Liver (tissue), 3 donors: ENCODE results near the gene VIPR2.

Experiments
- EGR1 ChIP-seq, 2 donors: IDR thresholded peaks; 2 replicates each; pipeline ENCODE4 v1.6.1; 2016 to 2018; ENCODE audit warnings: antibody characterized with exemption in 2 of 2, low read depth in 2 of 2
- FOXA1 ChIP-seq: IDR thresholded peaks from 2 replicates; pipeline ENCODE4 v1.6.1; 2016; ENCODE audit warnings: antibody characterized with exemption
- GABPA ChIP-seq, 2 donors: IDR thresholded peaks in 1 of 2; conservative IDR thresholded peaks in 1 of 2; 2 replicates each; pipeline ENCODE4 v1.6.1; 2016; ENCODE audit warnings: antibody characterized with exemption in 2 of 2, mild to moderate bottlenecking in 1 of 2, moderate library complexity in 1 of 2
- JUND ChIP-seq, 2 donors: IDR thresholded peaks; 2 replicates each; pipeline ENCODE4 v1.6.1; 2016; ENCODE audit warnings: antibody characterized with exemption in 2 of 2
- RAD21 ChIP-seq, 2 donors: IDR thresholded peaks; 2 replicates each; pipeline ENCODE4 v1.6.1; 2016; ENCODE audit warnings: antibody characterized with exemption in 2 of 2, mild to moderate bottlenecking in 2 of 2
- SP1 ChIP-seq: IDR thresholded peaks from 2 replicates; pipeline ENCODE4 v1.6.1; 2018; ENCODE audit warnings: antibody characterized with exemption, mild to moderate bottlenecking
- TAF1 ChIP-seq: conservative IDR thresholded peaks from 2 replicates; pipeline ENCODE4 v1.6.1; 2016; ENCODE audit warnings: antibody characterized with exemption, mild to moderate bottlenecking
- YY1 ChIP-seq: IDR thresholded peaks from 2 replicates; pipeline ENCODE4 v1.6.1; 2016; ENCODE audit warnings: antibody characterized with exemption, mild to moderate bottlenecking
- TF ChIP-seq, protein P1 (sequence below): fragments of 150-350 bp; IDR thresholded peaks from 2 replicates; pipeline ENCODE4 v1.5.1; 2017; ENCODE audit warnings: improper control_type of control experiment, low read depth, low read length; ENCODE audit not compliant: missing input control
- TF ChIP-seq, protein P2 (sequence below): IDR thresholded peaks from 2 replicates; pipeline ENCODE4 v1.6.1; 2016; ENCODE audit warnings: antibody characterized with exemption
- TF ChIP-seq, protein P3 (sequence below): IDR thresholded peaks from 2 replicates; pipeline ENCODE4 v1.6.1; 2016; ENCODE audit warnings: antibody characterized with exemption
- donor health status: healthy.
- donor health status: healthy.

DNA sequence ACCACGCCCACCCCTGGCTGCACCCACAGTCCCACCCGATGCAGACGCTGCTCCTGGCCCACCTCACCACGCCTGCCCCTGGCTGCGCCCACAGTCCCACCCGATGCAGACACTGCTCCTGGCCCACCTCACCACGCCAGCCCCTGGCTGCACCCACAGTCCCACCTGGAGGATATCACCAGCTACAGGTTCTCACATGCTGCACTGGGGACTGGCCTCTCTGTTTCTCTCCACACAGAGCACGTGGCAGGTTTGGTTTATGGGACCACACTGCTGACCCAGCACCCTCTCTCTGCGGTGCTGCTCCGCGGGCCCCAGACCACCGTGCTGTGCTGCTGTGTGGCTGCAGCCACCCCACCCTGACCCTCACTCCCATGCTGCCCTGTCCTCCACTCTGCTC lies 120.9 kb downstream of the VIPR2 start:
- TF ChIP-seq, protein P1, sequence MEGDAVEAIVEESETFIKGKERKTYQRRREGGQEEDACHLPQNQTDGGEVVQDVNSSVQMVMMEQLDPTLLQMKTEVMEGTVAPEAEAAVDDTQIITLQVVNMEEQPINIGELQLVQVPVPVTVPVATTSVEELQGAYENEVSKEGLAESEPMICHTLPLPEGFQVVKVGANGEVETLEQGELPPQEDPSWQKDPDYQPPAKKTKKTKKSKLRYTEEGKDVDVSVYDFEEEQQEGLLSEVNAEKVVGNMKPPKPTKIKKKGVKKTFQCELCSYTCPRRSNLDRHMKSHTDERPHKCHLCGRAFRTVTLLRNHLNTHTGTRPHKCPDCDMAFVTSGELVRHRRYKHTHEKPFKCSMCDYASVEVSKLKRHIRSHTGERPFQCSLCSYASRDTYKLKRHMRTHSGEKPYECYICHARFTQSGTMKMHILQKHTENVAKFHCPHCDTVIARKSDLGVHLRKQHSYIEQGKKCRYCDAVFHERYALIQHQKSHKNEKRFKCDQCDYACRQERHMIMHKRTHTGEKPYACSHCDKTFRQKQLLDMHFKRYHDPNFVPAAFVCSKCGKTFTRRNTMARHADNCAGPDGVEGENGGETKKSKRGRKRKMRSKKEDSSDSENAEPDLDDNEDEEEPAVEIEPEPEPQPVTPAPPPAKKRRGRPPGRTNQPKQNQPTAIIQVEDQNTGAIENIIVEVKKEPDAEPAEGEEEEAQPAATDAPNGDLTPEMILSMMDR, result no peak
- TF ChIP-seq GABPA (IDR thresholded peaks at IDR 0.05 in 1 of 2, conservative IDR thresholded peaks at IDR 0.05 in 1 of 2) (no peak), YY1 (no peak), TAF1 (no peak), JUND (IDR thresholded peaks at IDR 0.05) (no peak), FOXA1 (no peak), EGR1 (IDR thresholded peaks at IDR 0.05; ENCODE audit: low read depth in 2 of 2) (no peak), SP1 (no peak), RAD21 (IDR thresholded peaks at IDR 0.05) (no peak)
- TF ChIP-seq, protein P2, sequence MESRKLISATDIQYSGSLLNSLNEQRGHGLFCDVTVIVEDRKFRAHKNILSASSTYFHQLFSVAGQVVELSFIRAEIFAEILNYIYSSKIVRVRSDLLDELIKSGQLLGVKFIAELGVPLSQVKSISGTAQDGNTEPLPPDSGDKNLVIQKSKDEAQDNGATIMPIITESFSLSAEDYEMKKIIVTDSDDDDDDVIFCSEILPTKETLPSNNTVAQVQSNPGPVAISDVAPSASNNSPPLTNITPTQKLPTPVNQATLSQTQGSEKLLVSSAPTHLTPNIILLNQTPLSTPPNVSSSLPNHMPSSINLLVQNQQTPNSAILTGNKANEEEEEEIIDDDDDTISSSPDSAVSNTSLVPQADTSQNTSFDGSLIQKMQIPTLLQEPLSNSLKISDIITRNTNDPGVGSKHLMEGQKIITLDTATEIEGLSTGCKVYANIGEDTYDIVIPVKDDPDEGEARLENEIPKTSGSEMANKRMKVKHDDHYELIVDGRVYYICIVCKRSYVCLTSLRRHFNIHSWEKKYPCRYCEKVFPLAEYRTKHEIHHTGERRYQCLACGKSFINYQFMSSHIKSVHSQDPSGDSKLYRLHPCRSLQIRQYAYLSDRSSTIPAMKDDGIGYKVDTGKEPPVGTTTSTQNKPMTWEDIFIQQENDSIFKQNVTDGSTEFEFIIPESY, result no peak
- TF ChIP-seq, protein P3, sequence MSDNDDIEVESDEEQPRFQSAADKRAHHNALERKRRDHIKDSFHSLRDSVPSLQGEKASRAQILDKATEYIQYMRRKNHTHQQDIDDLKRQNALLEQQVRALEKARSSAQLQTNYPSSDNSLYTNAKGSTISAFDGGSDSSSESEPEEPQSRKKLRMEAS, result no peak
